ENCODE data around the gene IP6K2.

Gene IP6K2

GRCh38 chr3:48650723-48651122 is 66.3 kb downstream of the IP6K2 start:
- TF ChIP-seq, protein P1, sequence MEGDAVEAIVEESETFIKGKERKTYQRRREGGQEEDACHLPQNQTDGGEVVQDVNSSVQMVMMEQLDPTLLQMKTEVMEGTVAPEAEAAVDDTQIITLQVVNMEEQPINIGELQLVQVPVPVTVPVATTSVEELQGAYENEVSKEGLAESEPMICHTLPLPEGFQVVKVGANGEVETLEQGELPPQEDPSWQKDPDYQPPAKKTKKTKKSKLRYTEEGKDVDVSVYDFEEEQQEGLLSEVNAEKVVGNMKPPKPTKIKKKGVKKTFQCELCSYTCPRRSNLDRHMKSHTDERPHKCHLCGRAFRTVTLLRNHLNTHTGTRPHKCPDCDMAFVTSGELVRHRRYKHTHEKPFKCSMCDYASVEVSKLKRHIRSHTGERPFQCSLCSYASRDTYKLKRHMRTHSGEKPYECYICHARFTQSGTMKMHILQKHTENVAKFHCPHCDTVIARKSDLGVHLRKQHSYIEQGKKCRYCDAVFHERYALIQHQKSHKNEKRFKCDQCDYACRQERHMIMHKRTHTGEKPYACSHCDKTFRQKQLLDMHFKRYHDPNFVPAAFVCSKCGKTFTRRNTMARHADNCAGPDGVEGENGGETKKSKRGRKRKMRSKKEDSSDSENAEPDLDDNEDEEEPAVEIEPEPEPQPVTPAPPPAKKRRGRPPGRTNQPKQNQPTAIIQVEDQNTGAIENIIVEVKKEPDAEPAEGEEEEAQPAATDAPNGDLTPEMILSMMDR (conservative IDR thresholded peaks at IDR 0.05) = no peak
- H3K27ac ChIP-seq = no peak overlapping the region

- TF ChIP-seq, protein P1 (conservative IDR thresholded peaks at IDR 0.05) = no peak
- no peak overlapping the region for H3K27ac ChIP-seq
Measured at GRCh38 chr3:48648188-48648850, 68.7 kb downstream of the IP6K2 start.

GRCh38 chr3:48647714-48648113 is 69.3 kb downstream of the IP6K2 start:
- TF ChIP-seq, protein P1 (conservative IDR thresholded peaks at IDR 0.05) = no peak
- H3K27ac ChIP-seq = no peak overlapping the region

GRCh38 chr3:48644898-48645760 is 71.9 kb downstream of the IP6K2 start:
- no peak overlapping the region for H3K27ac ChIP-seq
- TF ChIP-seq, protein P1 (conservative IDR thresholded peaks at IDR 0.05) = no peak

GRCh38 chr3:48642605-48643004 is 74.4 kb downstream of the IP6K2 start:
- TF ChIP-seq, protein P1 (conservative IDR thresholded peaks at IDR 0.05) = no peak
- H3K27ac ChIP-seq = no peak overlapping the region

DNA sequence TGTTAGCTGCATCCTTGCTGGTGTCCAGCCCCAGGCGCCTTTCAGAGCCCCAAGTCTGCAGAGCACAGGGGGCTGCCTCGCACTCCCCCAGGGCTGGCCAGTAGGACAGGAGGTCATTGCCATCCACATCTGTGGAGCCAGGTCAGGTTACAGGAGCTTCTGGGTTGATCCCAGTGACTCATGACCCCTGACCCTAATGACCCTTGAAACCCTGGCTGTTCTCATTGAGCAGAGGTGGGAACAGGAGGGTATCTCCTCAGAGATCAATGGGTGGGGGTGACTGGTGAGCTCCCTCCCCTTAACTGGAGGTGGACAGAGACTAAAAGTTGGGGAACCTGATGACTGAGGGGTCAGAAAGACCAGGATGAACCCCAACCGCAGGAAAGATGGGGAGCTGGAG is 75.6 kb downstream of the IP6K2 start:
- no peak overlapping the region for H3K27ac ChIP-seq
- TF ChIP-seq, protein P1 (conservative IDR thresholded peaks at IDR 0.05) = no peak

DNA sequence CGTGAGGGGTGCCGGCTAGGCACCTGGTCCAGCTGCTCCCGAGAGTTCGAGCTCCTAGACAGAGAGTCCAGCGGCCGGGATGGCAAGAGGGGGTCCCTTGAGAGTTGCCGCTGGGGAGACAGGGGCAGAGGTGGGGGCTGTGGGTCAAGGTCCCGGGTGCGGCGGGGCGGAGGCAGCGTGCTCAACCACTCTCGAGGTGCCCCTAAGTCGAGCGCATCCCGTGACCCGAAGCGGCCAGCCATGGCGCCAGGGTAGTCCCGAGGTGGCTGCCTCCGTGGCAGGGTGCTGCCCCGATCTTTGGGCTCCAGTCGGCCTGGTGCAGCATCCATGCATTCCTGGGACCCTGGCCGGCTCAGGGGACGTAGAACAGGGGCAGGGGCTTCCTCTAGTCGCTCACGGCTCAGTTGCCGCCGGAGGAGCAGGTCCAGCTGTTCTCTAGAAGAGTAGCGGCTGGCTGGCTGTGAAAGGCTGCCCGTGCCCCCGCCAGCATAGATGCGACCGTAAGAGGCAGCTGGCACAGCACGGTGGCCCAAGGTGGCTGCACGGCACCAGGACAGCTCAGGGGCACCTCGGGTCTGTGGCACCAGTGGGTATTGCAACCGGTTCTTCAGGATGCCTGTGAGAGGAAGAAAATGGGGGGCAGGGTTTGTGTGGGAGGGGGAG is 76.9 kb downstream of the IP6K2 start:
- no peak overlapping the region for H3K27ac ChIP-seq

More for the DNA sequence above, 76.9 kb downstream of the IP6K2 start:
- TF ChIP-seq, protein P1 (conservative IDR thresholded peaks at IDR 0.05) = no peak

Data from VCaP (cell line).